Neutrophil (primary cell): ENCODE data around the gene CFAP92.

ENCODE experiments used
- H3K27ac ChIP-seq: fragments of 200-600 bp; sonication (generic); 2 replicates; pipeline ENCODE4 v1.5.1; 2016; ENCODE audit warnings: mild to moderate bottlenecking, moderate library complexity
- H3K27me3 ChIP-seq: fragments of 200-600 bp; sonication (generic); 2 replicates; pipeline ENCODE4 v1.6.0; 2016; ENCODE audit warnings: mild to moderate bottlenecking
- H3K36me3 ChIP-seq: fragments of 200-600 bp; sonication (generic); 2 replicates; pipeline ENCODE4 v1.5.1; 2017
- H3K4me1 ChIP-seq, 2 experiments: fragments of 200-600 bp in 1 of 2; sonication (generic) in 1 of 2; 1 replicate in 1 of 2; 2 replicates in 1 of 2; pipeline versions ENCODE4 v1.5.1 to v1.6.1; 2013 to 2016; ENCODE audit warnings: low read depth in 1 of 2, low read length in 1 of 2, mild to moderate bottlenecking in 1 of 2, moderate library complexity in 1 of 2; ENCODE audit not compliant: control insufficient read depth in 1 of 2, insufficient read depth in 1 of 2
- H3K4me3 ChIP-seq, 2 experiments: fragments of 200-600 bp in 1 of 2; sonication (generic) in 1 of 2; 1 replicate in 1 of 2; 2 replicates in 1 of 2; pipeline ENCODE4 v1.5.1; 2013 to 2016; ENCODE audit warnings: low read depth in 1 of 2, low read length in 1 of 2, mild to moderate bottlenecking in 1 of 2, moderate library complexity in 1 of 2
- H3K9me3 ChIP-seq: fragments of 200-600 bp; sonication (generic); 2 replicates; pipeline ENCODE4 v1.5.1; 2016
- CTCF ChIP-seq: fragments of 200-600 bp; sonication (generic); IDR thresholded peaks from 2 replicates; pipeline ENCODE4 v1.5.1; 2016; ENCODE audit warnings: antibody characterized with exemption

CFAP92 gene

DNA sequence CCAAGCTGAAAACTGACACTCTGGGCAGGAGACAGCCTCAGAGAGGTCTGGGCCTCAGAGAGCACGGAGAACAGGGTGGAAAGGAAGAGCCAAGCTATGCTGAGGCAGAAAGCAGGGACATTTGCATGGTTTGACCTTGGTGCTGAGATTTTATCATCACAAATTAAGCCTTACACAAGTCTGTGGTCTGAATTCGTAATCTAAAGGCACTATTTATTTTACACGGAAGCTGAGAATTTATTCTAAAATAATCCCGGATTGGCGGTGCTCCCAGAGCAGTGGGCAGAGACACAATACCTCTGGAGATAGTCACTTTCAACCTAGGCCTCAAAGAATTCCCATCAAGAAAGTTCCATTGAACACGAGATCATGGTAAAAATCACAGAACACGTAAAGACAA is 47.5 kb downstream of the CFAP92 start:
- Histone ChIP-seq H3K36me3 (no peaks in the 10 kb centered on the region), H3K27ac (no peak overlapping the region), H3K4me1 (peaks cover 0 to 5% of the 10 kb centered on the region in 2 experiments), H3K27me3 (no peaks in the 10 kb centered on the region), H3K9me3 (no peaks in the 10 kb centered on the region), H3K4me3 (no peak overlapping the region)
- TF ChIP-seq CTCF: no peak

- no peaks in the 10 kb centered on the region for H3K36me3 ChIP-seq
- no peak for TF ChIP-seq CTCF
- H3K27me3 ChIP-seq: no peaks in the 10 kb centered on the region
- no peak overlapping the region for H3K27ac ChIP-seq
- H3K4me1 ChIP-seq: peaks cover 0 to 5% of the 10 kb centered on the region in 2 experiments
- no peak overlapping the region for H3K4me3 ChIP-seq
- no peaks in the 10 kb centered on the region for H3K9me3 ChIP-seq
Observed at GRCh38 chr3:128945878-128946175, 48.0 kb downstream of the CFAP92 start.

DNA sequence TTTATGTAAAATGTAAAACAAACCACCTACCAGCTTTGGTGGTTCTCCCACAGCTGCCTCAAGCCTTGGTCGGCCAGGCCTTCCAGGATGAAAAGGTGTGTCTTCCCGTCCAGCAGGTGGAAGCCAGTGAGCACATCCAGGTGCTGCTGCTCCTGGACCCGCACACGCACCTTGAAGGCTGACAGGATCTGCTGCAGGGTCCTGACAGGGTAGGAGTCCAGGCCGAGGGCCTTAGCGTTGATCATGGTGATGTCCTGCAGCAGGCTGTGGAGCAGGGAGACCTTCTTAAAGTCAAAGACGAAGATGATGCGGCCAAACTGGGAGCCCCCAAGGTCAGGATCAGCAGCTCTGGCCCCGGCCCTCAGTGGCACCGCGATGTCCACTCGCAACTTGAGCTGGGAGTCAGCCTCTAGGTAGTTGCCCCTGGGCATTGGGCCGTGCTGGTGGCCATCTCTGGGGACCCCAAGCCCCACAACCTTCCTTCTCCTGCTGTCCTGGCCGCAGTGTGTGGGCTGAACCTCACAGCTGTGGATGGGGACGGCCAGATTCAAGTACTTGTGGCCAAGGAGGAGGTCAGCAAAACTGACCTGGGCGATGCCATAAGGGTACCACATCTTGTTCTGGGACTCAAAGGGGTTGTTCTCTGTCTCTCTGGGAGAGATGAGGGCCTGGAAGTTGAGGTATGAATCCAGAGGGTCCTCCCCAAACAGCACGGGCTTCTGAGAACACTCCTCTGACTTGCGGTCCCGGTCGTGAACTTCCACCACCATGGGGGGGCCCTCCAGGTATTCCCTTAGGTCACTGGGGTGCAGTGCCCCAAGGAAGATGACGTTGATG is 48.6 kb downstream of the CFAP92 start:
- Histone ChIP-seq H3K4me1 (peaks cover 0 to 3% of the 10 kb centered on the region in 2 experiments), H3K9me3 (no peaks in the 10 kb centered on the region), H3K4me3 (no peak overlapping the region), H3K27me3 (no peaks in the 10 kb centered on the region), H3K27ac (no peak overlapping the region), H3K36me3 (no peaks in the 10 kb centered on the region)
- TF ChIP-seq CTCF: no peak

DNA sequence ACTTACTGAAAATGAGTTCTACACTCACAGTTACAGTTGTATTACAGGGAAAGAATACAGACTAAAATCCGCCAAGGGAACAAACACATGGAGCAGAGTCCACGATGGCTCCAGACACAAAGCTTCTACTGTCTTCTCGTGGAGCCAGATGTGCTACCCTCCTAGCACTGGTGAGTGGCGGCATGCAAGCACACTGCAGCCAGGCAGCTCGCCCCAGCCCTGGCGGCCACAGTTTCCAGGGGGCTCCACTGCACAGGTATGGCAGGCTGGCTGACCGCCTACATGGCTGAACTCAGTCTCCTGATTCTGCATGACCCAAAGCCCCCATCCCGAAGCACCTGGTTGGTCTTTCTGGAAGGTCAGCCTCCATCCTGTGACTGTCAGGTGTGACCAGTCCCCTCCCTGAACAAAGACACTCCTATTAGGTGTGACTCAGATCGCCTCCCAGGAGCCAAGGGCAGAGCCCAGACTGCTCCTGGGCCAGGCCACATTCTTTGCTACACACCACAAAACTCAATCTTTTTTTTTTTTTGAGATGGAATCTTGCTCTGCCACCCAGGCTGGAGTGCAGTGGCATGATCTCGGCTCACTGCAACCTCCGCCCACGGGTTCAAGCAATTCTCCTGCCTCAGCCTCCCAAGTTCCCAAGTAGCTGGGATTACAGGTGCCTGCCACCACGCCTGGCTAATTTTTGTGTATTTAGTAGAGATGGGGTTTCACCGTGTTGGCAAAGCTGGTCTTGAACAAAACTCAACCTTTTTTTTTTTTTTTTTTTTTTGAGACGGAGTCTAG is 51.5 kb downstream of the CFAP92 start:
- H3K27ac ChIP-seq: no peak overlapping the region
- H3K36me3 ChIP-seq: no peaks in the 10 kb centered on the region
- TF ChIP-seq CTCF: no peak

DNA sequence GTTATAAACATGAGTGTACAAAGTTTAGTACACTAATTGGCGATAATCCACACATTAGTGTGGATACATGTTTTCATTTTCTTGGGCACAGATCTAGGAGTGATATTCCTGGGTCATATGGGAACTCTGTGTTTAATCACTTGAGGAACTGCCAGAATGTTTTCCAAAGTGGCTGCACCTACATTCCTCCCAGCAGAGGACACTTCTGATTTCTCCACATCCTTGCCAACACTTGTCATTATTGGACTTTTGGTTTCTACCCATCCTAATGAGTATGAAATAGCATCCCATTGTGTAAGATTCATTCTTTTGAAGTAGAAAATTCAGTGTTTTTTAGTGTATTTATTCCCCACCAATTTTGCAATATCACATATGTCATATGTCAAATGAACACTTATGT is 53.6 kb downstream of the CFAP92 start:
- TF ChIP-seq CTCF: no peak
- H3K27me3 ChIP-seq: no peaks in the 10 kb centered on the region
- H3K36me3 ChIP-seq: no peaks in the 10 kb centered on the region
- H3K4me3 ChIP-seq: no peak overlapping the region
- no peak overlapping the region for H3K27ac ChIP-seq
- H3K9me3 ChIP-seq: no peaks in the 10 kb centered on the region
- no peaks in the 10 kb centered on the region for H3K4me1 ChIP-seq

More for the DNA sequence above, 51.5 kb downstream of the CFAP92 start:
- no peaks in the 10 kb centered on the region for H3K9me3 ChIP-seq
- H3K27me3 ChIP-seq: no peaks in the 10 kb centered on the region
- no peaks in the 10 kb centered on the region for H3K4me1 ChIP-seq
- no peak overlapping the region for H3K4me3 ChIP-seq
